Measurements from ENCODE around the gene VAMP4.

The VAMP4 gene

DNA sequence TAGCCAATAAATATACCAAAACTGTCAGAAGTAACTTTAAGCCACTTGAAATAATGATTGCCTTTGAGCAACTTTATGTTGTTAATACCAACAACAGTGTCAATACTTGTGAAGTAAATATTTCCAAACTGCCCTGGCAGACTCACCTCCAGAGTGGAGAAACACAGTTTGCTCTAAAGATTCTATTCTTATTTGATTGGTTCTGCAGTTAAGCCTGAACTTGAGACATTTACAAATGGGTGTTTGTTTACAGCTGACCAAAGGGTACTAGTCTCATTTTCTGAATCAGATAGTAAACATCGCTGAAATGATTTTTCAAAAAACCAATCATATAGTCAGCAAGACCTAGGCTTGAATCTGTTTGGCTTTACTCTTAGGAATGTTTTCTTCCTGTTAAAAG is 88.1 kb downstream of the VAMP4 start:
- DNase-seq (ENCODE audit: low read depth in 1 of 2, low spot score in 1 of 2) = no peak

DNA sequence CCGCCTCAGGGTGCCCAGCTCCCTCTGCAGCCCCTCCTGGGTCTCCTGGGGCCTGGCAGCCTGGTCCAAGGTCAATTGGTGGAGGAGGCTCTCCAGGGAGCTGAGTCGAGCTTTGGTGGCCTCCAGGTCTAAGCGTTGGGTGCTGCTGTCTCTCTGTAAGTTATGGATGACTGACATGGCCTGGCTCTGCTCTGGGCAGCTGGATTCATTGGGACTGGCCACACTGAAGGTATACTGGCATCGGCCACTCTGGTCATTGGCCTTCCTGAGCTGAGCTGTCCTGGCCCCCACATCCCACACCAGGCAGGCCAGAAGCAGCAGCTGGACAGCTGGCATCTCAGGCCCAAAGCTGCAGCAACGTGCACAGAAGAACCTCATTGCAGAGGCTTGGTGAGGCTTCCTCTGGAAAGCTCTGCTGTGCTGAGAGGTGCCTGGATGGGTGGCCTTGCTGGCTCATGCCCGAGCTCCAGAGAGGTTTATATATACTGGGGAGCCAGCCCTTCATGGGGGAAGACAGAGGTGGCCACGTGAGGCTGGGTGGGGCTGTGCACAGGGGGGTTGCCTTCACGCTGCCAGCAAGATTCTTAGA is 89.5 kb downstream of the VAMP4 start, which contains the start of gene MYOC:
MYOC (minus strand) TSS at position 455 of the 589 bp plus-strand sequence; CDS start at position 378, 77 bp downstream.
- DNase-seq (ENCODE audit: low read depth in 1 of 2, low spot score in 1 of 2) = no peak
